Stimulated activated CD4-positive, alpha-beta T cell treated with anti-CD3 and anti-CD28 coated beads, Interleukin-15, amount 100 ng/mL, for 24 hours (primary cell): Measurements from ENCODE around the gene CBLC.

Source experiments
- DNase-seq: peaks from one replicate; pipeline ENCODE4 v3.0.0-alpha.2; 2020

The CBLC gene

DNA sequence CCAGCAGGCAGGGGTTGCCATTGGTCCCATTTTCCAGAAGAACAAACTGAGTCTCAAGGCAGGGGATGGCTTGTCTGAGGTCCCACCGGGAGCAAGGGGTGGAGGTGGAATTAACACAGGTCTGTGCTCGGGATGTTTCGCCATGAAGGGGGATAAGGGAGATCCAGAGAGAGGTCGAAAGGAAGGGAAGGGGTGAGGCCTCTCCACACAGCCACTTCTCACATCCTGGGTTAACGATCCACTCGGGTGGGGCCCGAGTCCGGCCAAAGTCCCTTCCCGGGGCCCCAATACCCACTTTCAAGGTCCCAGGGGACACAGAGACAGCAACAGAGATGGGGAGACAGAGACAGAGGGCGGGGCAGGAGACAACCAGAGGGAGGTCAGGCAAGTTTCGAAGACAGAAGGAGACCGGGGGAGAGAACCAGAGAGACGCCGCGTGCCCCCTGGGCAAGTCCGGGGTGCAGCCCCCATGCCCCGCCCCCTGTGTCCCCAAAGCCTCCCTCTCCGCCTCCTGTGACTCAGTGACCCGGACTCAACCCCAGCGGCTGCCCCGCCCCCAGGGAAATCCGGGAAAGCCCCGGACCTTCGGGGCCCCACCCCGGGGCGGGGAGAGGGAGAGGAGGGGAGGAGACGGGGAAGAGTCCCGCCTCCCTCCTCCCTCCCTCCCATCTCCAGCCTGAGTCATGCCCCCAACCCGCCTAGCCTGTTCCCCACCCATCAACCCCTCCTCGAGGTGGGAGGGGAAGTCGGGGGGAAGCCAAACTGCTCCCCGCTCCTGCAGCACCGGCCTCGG is 30.5 kb upstream of the CBLC start:
- peak; percentile 95 for DNase-seq

DNA sequence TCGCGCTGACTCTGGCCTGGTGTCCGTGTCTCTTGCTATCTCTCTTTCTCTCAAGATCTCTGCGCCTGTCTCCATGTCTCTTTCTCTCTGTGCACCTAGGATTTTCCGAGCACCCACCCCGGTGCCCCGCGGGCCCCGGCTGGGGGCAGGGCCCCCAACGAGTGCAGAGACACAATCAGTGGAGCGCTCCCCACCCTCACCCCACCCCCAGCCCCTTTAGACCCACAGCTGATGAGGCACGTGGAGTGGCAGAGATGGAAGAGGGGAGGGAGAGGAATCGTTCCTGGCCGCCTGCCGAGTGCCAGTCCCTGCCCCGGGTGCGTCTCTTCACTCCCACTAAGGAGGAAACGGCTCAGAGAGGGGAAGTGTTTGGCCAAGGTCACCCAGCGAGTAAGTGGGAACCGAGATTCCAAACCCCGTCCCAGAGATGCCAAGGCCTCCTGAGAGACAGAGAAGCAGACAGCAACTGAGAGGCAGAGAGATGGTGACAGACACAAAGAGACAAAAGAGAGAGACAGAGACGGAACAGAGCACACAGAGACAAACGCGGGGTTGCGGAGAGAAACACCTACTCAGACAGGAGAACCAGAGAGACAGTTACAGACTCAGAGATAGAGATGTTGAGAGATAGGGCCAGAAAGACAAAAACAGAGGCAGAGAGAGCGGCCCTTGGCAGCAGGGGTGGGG is 29.8 kb upstream of the CBLC start:
- no peak for DNase-seq

DNA sequence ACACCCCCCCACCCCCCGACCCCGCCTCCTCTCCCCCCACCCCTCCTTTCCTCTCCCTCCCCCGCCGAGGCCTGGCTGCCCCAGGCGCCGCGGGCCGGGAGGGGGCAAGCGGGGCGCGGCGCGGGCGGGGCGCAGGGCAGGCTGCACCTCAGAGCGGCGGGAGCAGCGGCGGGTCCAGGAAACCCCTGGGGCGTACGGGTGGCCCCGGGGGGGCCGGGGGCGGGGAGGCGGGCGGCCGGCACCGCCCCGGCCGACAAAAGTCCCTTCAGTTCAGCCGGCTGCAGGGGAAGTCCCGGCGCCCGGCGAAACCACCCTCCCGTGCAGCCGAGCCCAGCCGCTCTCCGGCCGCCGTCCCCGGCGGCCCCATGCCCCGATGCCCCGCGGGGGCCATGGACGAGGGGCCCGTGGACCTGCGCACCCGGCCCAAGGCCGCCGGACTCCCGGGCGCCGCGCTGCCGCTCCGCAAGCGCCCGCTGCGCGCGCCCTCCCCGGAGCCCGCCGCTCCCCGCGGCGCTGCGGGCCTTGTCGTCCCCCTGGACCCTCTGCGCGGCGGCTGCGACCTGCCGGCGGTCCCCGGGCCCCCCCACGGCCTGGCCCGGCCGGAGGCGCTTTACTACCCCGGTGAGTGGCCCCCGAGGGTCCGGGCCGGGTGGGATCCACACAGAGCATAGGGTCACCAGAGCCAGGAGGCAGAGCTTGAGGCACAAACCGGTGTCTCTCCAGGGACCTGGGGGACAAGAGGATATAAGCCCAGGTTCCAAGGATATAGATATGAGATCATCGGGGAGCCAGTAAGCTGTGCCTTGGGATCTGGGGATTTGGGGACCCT is 29.1 kb upstream of the CBLC start, which contains the start of gene BCL3:
BCL3 (plus strand) TSS at position 283 of the 829 bp plus-strand sequence; CDS start at position 366, 83 bp downstream.
- peak; percentile 79 for DNase-seq

DNA sequence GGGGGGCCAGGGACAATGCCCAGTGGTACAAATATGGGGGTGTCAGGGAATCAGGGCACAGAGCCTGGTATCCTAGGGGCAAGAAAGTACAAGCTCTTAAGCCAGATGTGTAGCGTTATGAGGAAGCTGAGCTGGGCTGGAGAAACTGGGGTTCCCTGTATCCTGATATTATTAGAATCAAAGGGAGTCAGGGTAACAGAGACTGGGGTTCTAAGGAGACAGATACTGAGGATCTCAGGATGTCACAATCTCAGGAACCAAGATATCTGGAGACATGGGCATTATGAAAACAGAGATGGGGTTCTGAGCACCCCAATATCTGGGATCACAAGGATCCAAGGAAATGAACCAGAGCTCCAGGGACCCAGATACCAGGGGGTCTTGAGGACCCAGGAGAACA is 28.4 kb upstream of the CBLC start:
- DNase-seq: no peak

- DNase-seq: no peak
Observed at GRCh38 chr19:44749994-44750393, 27.7 kb upstream of the CBLC start.

- no peak for DNase-seq
Observed at GRCh38 chr19:44752123-44752815, 25.4 kb upstream of the CBLC start.

DNA sequence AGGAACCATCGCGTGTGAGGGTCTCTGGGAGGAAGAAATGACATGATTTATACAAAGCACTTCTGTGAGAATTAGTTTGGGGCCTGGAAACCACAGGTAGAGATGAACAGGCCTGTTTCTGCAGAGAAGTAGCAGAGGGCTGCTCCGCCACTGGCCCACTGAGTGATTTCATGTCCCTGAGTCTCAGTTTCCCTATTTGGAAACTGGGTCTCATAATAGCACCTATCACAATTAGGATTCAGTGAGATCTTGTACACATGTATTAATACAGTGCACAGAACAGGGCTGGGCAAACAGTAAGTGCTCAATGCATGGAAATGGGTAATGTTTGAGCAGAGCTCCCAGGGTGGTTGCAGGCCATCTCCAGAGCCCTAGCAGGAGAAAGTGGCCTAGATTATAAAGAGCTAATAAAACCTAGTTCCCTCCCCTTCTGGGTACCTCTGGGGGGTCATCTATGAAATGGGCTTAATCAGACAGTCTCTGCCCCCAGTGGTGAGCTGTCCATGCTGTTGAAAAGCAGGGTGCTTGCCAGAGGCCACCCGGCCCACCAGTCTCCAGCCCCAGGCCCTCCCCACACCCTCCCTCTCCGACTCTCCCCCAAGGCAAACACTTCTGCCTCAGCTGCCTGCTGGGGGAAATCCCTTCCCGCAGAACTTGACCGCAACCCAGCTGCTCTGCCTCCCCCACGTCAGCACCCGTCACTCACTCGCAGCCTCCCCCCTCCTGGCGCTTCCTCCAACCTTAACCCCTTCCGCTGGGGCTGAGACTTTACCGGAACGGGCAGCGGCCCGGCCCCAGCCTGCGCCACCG is 24.7 kb upstream of the CBLC start:
- DNase-seq: peak; percentile 97

GRCh38 chr19:44753626-44753931 is 24.1 kb upstream of the CBLC start:
- no peak for DNase-seq

GRCh38 chr19:44753932-44754749 is 23.5 kb upstream of the CBLC start:
- peak; percentile 95 for DNase-seq

GRCh38 chr19:44754750-44755080 is 23.0 kb upstream of the CBLC start:
- DNase-seq: no peak

- no peak for DNase-seq
Observed at GRCh38 chr19:44755219-44755618, 22.5 kb upstream of the CBLC start.

DNA sequence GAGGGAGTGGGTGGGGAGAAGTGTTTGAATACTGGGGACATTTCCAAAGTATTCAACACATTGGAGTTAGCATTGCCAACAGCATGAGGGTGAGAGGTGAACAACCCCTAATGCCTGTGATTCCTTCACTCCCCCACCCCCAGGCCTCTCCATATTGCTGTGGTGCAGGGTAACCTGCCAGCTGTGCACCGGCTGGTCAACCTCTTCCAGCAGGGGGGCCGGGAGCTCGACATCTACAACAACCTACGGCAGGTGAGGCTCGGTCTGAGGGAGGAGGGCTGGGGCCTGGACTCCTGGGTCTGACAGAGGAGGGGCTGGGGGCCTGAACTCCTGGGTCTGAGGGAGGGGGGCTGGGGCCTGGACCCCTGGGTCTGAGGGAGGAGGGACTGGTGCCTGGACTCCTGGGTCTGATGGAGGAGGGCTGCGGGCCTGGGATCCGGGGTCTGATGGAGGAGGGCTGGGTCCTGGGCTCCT is 21.6 kb upstream of the CBLC start:
- no peak for DNase-seq

DNA sequence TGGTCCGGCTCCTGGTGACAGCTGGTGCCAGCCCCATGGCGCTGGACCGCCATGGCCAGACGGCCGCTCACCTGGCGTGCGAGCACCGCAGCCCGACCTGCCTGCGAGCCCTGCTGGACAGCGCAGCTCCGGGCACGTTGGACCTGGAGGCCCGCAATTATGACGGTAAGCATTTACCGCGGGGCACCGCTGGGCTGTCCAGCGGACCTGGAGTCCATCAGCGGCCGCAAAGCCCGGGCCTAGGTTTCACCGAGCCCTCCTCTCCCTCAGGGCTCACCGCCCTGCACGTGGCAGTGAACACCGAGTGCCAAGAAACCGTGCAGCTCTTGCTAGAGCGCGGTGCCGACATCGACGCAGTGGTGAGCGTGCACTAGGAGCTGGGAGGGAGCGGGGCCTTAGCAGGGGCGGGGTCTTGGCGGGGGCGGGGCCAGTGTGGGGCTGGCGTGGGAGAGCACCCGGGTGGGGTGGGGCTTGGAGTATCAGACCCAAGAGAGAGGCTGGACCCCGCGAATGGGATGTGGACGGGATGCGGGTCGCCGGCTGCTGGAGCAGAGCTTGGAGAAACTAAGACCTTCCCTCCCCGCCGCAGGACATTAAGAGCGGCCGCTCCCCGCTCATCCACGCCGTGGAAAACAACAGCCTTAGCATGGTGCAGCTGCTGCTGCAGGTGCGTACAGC is 20.5 kb upstream of the CBLC start:
- DNase-seq: no peak

GRCh38 chr19:44757735-44758505 is 19.8 kb upstream of the CBLC start:
- no peak for DNase-seq

DNA sequence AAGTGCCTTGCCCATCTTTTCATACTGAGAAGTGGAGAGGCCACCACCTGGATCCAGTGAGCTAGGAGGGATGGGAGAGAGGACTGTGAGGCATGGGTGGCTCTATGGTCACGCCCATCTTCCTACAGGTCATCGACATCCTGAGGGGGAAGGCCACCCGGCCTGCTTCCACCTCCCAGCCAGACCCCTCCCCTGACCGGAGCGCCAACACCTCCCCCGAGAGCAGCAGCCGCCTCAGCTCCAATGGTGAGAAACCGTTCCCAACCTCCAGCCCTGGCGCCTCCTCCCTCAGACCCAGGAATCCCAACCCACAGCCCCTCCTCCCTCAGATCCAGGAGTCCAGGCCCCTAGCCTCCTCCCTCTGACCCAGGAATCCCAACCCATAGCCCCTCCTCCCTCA is 19.1 kb upstream of the CBLC start:
- no peak for DNase-seq

GRCh38 chr19:44759083-44759804 is 18.4 kb upstream of the CBLC start:
- no peak for DNase-seq

GRCh38 chr19:44762038-44762437 is 15.7 kb upstream of the CBLC start:
- DNase-seq: no peak

GRCh38 chr19:44765033-44765948 is 12.4 kb upstream of the CBLC start:
- no peak for DNase-seq
